GM23338 (cell line): ENCODE results near the gene MINK1. TPM values are rescaled to one million over a fixed set of nuclear protein-coding genes. Genes with fewer than 3 reads are reported as not detected.

Source experiments
- ATAC-seq: fragments of 200-7000 bp; cut with Tn5 transposase; 3 replicates; pipeline ENCODE4 v1.9.1; 2020
- DNase-seq: peaks from one replicate; pipeline ENCODE4 v3.0.0-alpha.2; 2015; ENCODE audit warnings: low spot score
- H2AFZ ChIP-seq: fragments of 200-600 bp; sonication (generic); 2 replicates; pipeline ENCODE4 v1.8.0; 2016; ENCODE audit warnings: antibody characterized with exemption, mild to moderate bottlenecking, moderate library complexity
- H3F3A ChIP-seq: fragments of 200-600 bp; sonication (generic); replicated peaks from 2 replicates; pipeline ENCODE4 v1.8.0; 2017; ENCODE audit warnings: antibody characterized with exemption, mixed run types, low read depth
- H3K27ac ChIP-seq: fragments of 200-600 bp; sonication (generic); 2 replicates; pipeline ENCODE4 v1.6.1; 2016; ENCODE audit warnings: low read depth
- H3K27me3 ChIP-seq: fragments of 200-600 bp; sonication (generic); 2 replicates; pipeline ENCODE4 v1.8.0; 2016; ENCODE audit warnings: mild to moderate bottlenecking, mixed run types, moderate library complexity; ENCODE audit not compliant: insufficient read depth
- H3K36me3 ChIP-seq: fragments of 200-600 bp; sonication (generic); 2 replicates; pipeline ENCODE4 v1.8.0; 2016; ENCODE audit warnings: mild to moderate bottlenecking; ENCODE audit not compliant: insufficient read depth
- H3K4me1 ChIP-seq: fragments of 200-600 bp; sonication (generic); 2 replicates; pipeline ENCODE4 v1.8.0; 2016; ENCODE audit warnings: mild to moderate bottlenecking, moderate library complexity; ENCODE audit not compliant: insufficient read depth
- H3K4me2 ChIP-seq: fragments of 200-600 bp; sonication (generic); 2 replicates; pipeline ENCODE4 v1.7.1; 2017; ENCODE audit warnings: mixed run types
- H3K4me3 ChIP-seq: fragments of 200-600 bp; sonication (generic); 2 replicates; pipeline ENCODE4 v1.6.1; 2016; ENCODE audit warnings: mixed run types
- H3K79me2 ChIP-seq: fragments of 200-600 bp; sonication (generic); replicated peaks from 2 replicates; pipeline ENCODE4 v1.8.0; 2017; ENCODE audit warnings: mild to moderate bottlenecking; ENCODE audit not compliant: insufficient read depth
- H3K9me2 ChIP-seq: fragments of 200-600 bp; sonication (generic); 2 replicates; pipeline ENCODE4 v1.8.0; 2017; ENCODE audit not compliant: insufficient read depth
- H4K20me1 ChIP-seq: fragments of 200-600 bp; sonication (generic); replicated peaks from 2 replicates; pipeline ENCODE4 v1.8.0; 2017; ENCODE audit warnings: mild to moderate bottlenecking; ENCODE audit not compliant: insufficient read depth
- H3K27ac Mint-ChIP-seq: 2 replicates; pipeline ENCODE4 v1.8.0; 2020; ENCODE audit warnings: inconsistent platforms, mild to moderate bottlenecking, moderate library complexity, mixed read lengths
- H3K27me3 Mint-ChIP-seq: 3 replicates; pipeline ENCODE4 v1.8.0; 2022; ENCODE audit warnings: low read depth, mild to moderate bottlenecking, moderate library complexity, mixed read lengths, inconsistent platforms; ENCODE audit not compliant: insufficient read depth, poor library complexity
- H3K36me3 Mint-ChIP-seq: 3 replicates; pipeline ENCODE4 v1.8.0; 2021; ENCODE audit warnings: low read depth, mild to moderate bottlenecking, inconsistent platforms, moderate library complexity, mixed read lengths
- H3K4me1 Mint-ChIP-seq: 3 replicates; pipeline ENCODE4 v1.8.0; 2020; ENCODE audit warnings: mild to moderate bottlenecking, inconsistent platforms, mixed read lengths
- H3K4me3 Mint-ChIP-seq: 3 replicates; pipeline ENCODE4 v1.8.0; 2021; ENCODE audit warnings: moderate library complexity, mild to moderate bottlenecking, inconsistent platforms, mixed read lengths
- H3K9me3 Mint-ChIP-seq: 3 replicates; pipeline ENCODE4 v1.8.0; 2020; ENCODE audit warnings: moderate library complexity, mild to moderate bottlenecking, inconsistent platforms, mixed read lengths
- CREB1 ChIP-seq: fragments of 250-450 bp; sonication (Bioruptor Pico); IDR thresholded peaks from 2 replicates; pipeline ENCODE4 v1.5.0; 2020; ENCODE audit warnings: low read depth, mild to moderate bottlenecking, moderate library complexity
- CTCF ChIP-seq, 2 experiments: fragments of 200-600 bp in 1 of 2; sonication (generic) in 1 of 2; conservative IDR thresholded peaks; 2 replicates each; pipeline versions ENCODE4 v1.5.1 to v1.6.1; 2016 to 2017; ENCODE audit warnings: antibody characterized with exemption in 2 of 2, low read depth in 2 of 2, mild to moderate bottlenecking in 2 of 2, moderate library complexity in 1 of 2
- EZH2 ChIP-seq: fragments of 200-600 bp; sonication (generic); IDR thresholded peaks from one replicate; pipeline ENCODE4 v1.8.0; 2017; ENCODE audit warnings: antibody characterized with exemption, mild to moderate bottlenecking, low read depth; ENCODE audit not compliant: unreplicated experiment
- EZH2phosphoT487 ChIP-seq: fragments of 200-600 bp; sonication (generic); IDR thresholded peaks from one replicate; pipeline ENCODE4 v1.8.1; 2018; ENCODE audit warnings: antibody characterized with exemption; ENCODE audit not compliant: unreplicated experiment
- JUNB ChIP-seq: IDR thresholded peaks from one replicate; pipeline ENCODE4 v1.6.1; 2016; ENCODE audit warnings: antibody characterized with exemption; ENCODE audit not compliant: unreplicated experiment
- NANOG ChIP-seq: IDR thresholded peaks from 2 replicates; pipeline ENCODE4 v1.6.1; 2016; ENCODE audit warnings: antibody characterized with exemption, borderline replicate concordance
- POLR2AphosphoS5 ChIP-seq: IDR thresholded peaks from 2 replicates; pipeline ENCODE4 v1.6.1; 2016; ENCODE audit warnings: antibody characterized with exemption, low read depth
- STAT1 ChIP-seq: IDR thresholded peaks from one replicate; pipeline ENCODE4 v1.6.1; 2016; ENCODE audit warnings: antibody characterized with exemption; ENCODE audit not compliant: unreplicated experiment
- ZNF114 ChIP-seq: fragments of 250-450 bp; sonication (Bioruptor Pico); IDR thresholded peaks from 2 replicates; pipeline ENCODE4 v1.5.0; 2020; ENCODE audit warnings: mild to moderate bottlenecking, moderate library complexity
- ZNF331 ChIP-seq: fragments of 250-450 bp; sonication (Bioruptor Pico); IDR thresholded peaks from 2 replicates; pipeline ENCODE4 v1.5.0; 2020; ENCODE audit warnings: low read depth, mild to moderate bottlenecking, moderate library complexity
- polyA plus RNA-seq: library from polyadenylated mRNA; unstranded; fragments of >200 nt; fragmentation: Nextera tagmentation; extraction: Ambion mirVana; gene quantifications from 2 replicates; pipeline ENCODE4 v1.2.1, GENCODE V29; 2016
- total RNA-seq: library from RNA; depleted of rRNA; stranded (reverse); fragments of >200 nt; shearing (Covaris generic); gene quantifications from 2 replicates; pipeline ENCODE4 v1.2.3, GENCODE V29; 2014
- TF ChIP-seq, protein P1 (sequence below): IDR thresholded peaks from one replicate; pipeline ENCODE4 v1.6.1; 2018; ENCODE audit warnings: antibody characterized with exemption; ENCODE audit not compliant: unreplicated experiment
- TF ChIP-seq, protein P2 (sequence below): fragments of 250-450 bp; sonication (Bioruptor Pico); IDR thresholded peaks from 2 replicates; pipeline ENCODE4 v1.5.0; 2020; ENCODE audit warnings: mild to moderate bottlenecking, moderate library complexity
- TF ChIP-seq, protein P3 (sequence below): IDR thresholded peaks from 2 replicates; pipeline ENCODE4 v1.6.1; 2016; ENCODE audit warnings: antibody characterized with exemption

Gene MINK1
- total and polyA plus RNA-seq, 2 experiments from 2014 or later, result 17.3 to 54.9 TPM

DNA sequence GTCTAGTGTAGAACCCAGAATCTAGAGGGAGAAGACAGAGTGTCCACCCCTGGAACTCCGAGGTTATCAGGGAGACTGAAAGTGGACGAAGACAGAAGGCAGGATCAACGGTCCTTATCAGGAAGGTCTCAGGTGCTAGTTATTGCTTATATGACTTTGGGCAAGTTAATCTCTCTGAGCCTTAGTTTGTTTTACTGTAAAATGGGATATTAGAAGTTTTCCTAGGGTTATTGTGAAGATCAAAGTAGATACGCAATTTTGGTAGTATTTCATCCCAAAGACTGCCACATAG lies 108.1 kb downstream of the MINK1 start:
- no peaks in the 10 kb centered on the region for H3K27me3 ChIP-seq
- peaks cover 86% of the 10 kb centered on the region for H3K36me3 Mint-ChIP-seq
- H3K36me3 ChIP-seq, result peaks cover 15% of the 10 kb centered on the region
- peak overlapping the region; percentile 80; the same call in 1 of the 2 replicates for H3K27ac ChIP-seq
- H3K4me3 ChIP-seq, result peak overlapping the region; percentile 78
- ATAC-seq, result no peak
- H3K4me1 Mint-ChIP-seq, result peaks cover 41% of the 10 kb centered on the region
- peaks cover 27% of the 10 kb centered on the region for H4K20me1 ChIP-seq
- H3F3A ChIP-seq, result peaks cover 54% of the 10 kb centered on the region
- peaks cover 34% of the 10 kb centered on the region for H3K27me3 Mint-ChIP-seq
- H3K4me2 ChIP-seq, result peak overlapping the region; percentile 99
- peak overlapping the region; percentile 92 for H3K4me3 Mint-ChIP-seq
- peaks cover 36% of the 10 kb centered on the region for H3K4me1 ChIP-seq
- H3K9me2 ChIP-seq, result no peaks in the 10 kb centered on the region
- TF ChIP-seq CREB1 (CRISPR knock-in tag), result no peak
- no peak for TF ChIP-seq EZH2
- TF ChIP-seq, protein P1, sequence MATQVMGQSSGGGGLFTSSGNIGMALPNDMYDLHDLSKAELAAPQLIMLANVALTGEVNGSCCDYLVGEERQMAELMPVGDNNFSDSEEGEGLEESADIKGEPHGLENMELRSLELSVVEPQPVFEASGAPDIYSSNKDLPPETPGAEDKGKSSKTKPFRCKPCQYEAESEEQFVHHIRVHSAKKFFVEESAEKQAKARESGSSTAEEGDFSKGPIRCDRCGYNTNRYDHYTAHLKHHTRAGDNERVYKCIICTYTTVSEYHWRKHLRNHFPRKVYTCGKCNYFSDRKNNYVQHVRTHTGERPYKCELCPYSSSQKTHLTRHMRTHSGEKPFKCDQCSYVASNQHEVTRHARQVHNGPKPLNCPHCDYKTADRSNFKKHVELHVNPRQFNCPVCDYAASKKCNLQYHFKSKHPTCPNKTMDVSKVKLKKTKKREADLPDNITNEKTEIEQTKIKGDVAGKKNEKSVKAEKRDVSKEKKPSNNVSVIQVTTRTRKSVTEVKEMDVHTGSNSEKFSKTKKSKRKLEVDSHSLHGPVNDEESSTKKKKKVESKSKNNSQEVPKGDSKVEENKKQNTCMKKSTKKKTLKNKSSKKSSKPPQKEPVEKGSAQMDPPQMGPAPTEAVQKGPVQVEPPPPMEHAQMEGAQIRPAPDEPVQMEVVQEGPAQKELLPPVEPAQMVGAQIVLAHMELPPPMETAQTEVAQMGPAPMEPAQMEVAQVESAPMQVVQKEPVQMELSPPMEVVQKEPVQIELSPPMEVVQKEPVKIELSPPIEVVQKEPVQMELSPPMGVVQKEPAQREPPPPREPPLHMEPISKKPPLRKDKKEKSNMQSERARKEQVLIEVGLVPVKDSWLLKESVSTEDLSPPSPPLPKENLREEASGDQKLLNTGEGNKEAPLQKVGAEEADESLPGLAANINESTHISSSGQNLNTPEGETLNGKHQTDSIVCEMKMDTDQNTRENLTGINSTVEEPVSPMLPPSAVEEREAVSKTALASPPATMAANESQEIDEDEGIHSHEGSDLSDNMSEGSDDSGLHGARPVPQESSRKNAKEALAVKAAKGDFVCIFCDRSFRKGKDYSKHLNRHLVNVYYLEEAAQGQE, result no peak
- no peak for TF ChIP-seq EZH2phosphoT487
- no peak for TF ChIP-seq CTCF (conservative IDR thresholded peaks at IDR 0.05; ENCODE audit: low read depth in 2 of 2)
- no peak for TF ChIP-seq NANOG
- TF ChIP-seq STAT1, result no peak
- no peak for TF ChIP-seq POLR2AphosphoS5
- no peak for TF ChIP-seq ZNF114
- TF ChIP-seq, protein P2, sequence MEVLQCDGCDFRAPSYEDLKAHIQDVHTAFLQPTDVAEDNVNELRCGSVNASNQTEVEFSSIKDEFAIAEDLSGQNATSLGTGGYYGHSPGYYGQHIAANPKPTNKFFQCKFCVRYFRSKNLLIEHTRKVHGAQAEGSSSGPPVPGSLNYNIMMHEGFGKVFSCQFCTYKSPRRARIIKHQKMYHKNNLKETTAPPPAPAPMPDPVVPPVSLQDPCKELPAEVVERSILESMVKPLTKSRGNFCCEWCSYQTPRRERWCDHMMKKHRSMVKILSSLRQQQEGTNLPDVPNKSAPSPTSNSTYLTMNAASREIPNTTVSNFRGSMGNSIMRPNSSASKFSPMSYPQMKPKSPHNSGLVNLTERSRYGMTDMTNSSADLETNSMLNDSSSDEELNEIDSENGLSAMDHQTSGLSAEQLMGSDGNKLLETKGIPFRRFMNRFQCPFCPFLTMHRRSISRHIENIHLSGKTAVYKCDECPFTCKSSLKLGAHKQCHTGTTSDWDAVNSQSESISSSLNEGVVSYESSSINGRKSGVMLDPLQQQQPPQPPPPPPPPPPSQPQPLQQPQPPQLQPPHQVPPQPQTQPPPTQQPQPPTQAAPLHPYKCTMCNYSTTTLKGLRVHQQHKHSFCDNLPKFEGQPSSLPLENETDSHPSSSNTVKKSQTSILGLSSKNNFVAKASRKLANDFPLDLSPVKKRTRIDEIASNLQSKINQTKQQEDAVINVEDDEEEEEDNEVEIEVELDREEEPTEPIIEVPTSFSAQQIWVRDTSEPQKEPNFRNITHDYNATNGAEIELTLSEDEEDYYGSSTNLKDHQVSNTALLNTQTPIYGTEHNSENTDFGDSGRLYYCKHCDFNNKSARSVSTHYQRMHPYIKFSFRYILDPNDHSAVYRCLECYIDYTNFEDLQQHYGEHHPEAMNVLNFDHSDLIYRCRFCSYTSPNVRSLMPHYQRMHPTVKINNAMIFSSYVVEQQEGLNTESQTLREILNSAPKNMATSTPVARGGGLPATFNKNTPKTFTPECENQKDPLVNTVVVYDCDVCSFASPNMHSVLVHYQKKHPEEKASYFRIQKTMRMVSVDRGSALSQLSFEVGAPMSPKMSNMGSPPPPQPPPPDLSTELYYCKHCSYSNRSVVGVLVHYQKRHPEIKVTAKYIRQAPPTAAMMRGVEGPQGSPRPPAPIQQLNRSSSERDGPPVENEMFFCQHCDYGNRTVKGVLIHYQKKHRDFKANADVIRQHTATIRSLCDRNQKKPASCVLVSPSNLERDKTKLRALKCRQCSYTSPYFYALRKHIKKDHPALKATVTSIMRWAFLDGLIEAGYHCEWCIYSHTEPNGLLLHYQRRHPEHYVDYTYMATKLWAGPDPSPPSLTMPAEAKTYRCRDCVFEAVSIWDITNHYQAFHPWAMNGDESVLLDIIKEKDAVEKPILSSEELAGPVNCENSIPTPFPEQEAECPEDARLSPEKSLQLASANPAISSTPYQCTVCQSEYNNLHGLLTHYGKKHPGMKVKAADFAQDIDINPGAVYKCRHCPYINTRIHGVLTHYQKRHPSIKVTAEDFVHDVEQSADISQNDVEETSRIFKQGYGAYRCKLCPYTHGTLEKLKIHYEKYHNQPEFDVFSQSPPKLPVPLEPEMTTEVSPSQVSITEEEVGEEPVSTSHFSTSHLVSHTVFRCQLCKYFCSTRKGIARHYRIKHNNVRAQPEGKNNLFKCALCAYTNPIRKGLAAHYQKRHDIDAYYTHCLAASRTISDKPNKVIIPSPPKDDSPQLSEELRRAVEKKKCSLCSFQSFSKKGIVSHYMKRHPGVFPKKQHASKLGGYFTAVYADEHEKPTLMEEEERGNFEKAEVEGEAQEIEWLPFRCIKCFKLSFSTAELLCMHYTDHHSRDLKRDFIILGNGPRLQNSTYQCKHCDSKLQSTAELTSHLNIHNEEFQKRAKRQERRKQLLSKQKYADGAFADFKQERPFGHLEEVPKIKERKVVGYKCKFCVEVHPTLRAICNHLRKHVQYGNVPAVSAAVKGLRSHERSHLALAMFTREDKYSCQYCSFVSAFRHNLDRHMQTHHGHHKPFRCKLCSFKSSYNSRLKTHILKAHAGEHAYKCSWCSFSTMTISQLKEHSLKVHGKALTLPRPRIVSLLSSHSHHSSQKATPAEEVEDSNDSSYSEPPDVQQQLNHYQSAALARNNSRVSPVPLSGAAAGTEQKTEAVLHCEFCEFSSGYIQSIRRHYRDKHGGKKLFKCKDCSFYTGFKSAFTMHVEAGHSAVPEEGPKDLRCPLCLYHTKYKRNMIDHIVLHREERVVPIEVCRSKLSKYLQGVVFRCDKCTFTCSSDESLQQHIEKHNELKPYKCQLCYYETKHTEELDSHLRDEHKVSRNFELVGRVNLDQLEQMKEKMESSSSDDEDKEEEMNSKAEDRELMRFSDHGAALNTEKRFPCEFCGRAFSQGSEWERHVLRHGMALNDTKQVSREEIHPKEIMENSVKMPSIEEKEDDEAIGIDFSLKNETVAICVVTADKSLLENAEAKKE (CRISPR knock-in tag), result no peak
- TF ChIP-seq, protein P3, sequence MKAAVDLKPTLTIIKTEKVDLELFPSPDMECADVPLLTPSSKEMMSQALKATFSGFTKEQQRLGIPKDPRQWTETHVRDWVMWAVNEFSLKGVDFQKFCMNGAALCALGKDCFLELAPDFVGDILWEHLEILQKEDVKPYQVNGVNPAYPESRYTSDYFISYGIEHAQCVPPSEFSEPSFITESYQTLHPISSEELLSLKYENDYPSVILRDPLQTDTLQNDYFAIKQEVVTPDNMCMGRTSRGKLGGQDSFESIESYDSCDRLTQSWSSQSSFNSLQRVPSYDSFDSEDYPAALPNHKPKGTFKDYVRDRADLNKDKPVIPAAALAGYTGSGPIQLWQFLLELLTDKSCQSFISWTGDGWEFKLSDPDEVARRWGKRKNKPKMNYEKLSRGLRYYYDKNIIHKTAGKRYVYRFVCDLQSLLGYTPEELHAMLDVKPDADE, result no peak
- no peak for TF ChIP-seq ZNF331 (CRISPR knock-in tag)
- no peak for TF ChIP-seq JUNB
- DNase-seq, result no peak
- no peak overlapping the region for H2AFZ ChIP-seq
- no peaks in the 10 kb centered on the region for H3K9me3 Mint-ChIP-seq
- peak overlapping the region; percentile 100 for H3K27ac Mint-ChIP-seq
- peaks cover 49% of the 10 kb centered on the region for H3K79me2 ChIP-seq
